ENCODE measurements around the gene CASQ2.

GRCh38 chr1:115705085-115705951 lies 63.2 kb downstream of the CASQ2 start:
- TF ChIP-seq NFIC (IDR thresholded peaks at IDR 0.05; ENCODE audit: borderline replicate concordance) (no peak), CTCF (IDR thresholded peaks at IDR 0.05) (no peak), POLR2AphosphoS5 (IDR thresholded peaks at IDR 0.05; ENCODE audit: low read depth, low read length) (no peak), REST (IDR thresholded peaks at IDR 0.05; ENCODE audit: low read depth, low read length) (no peak), EP300 (IDR thresholded peaks at IDR 0.05; ENCODE audit: borderline replicate concordance in 1 of 2, low read depth in 1 of 2, low read length in 1 of 2) (no peak)
- TF ChIP-seq, protein P1, sequence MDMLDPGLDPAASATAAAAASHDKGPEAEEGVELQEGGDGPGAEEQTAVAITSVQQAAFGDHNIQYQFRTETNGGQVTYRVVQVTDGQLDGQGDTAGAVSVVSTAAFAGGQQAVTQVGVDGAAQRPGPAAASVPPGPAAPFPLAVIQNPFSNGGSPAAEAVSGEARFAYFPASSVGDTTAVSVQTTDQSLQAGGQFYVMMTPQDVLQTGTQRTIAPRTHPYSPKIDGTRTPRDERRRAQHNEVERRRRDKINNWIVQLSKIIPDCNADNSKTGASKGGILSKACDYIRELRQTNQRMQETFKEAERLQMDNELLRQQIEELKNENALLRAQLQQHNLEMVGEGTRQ (IDR thresholded peaks at IDR 0.05; ENCODE audit: borderline replicate concordance, low read depth, low read length): no peak
- TF ChIP-seq, protein P2, sequence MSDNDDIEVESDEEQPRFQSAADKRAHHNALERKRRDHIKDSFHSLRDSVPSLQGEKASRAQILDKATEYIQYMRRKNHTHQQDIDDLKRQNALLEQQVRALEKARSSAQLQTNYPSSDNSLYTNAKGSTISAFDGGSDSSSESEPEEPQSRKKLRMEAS (IDR thresholded peaks at IDR 0.05; ENCODE audit: low read depth): no peak

Measured in SK-N-SH (cell line).